Measurements from ENCODE around the gene FAM98C.

The FAM98C gene

DNA sequence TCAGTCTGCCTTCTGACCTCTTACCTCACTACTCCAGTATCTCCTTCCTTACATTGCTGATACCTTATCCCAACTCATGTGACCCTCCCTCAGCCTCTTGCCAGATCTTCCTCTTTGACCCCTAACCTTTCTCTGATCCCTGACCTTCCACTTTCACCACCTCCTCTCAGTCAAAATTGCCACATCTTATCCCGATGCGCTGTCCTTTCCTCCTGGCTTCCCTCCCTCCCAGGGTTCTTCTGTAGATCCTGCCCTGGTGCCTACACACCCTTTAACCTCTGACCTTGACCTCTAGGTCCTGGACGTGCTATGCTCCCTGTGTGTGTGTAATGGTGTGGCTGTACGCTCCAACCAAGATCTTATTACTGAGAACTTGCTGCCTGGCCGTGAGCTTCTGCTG is 54.3 kb downstream of the FAM98C start:
- Histone ChIP-seq H3K27ac (no peak overlapping the region), H2AFZ (ENCODE audit: low read depth) (no peak overlapping the region)
- TF ChIP-seq, protein P1, sequence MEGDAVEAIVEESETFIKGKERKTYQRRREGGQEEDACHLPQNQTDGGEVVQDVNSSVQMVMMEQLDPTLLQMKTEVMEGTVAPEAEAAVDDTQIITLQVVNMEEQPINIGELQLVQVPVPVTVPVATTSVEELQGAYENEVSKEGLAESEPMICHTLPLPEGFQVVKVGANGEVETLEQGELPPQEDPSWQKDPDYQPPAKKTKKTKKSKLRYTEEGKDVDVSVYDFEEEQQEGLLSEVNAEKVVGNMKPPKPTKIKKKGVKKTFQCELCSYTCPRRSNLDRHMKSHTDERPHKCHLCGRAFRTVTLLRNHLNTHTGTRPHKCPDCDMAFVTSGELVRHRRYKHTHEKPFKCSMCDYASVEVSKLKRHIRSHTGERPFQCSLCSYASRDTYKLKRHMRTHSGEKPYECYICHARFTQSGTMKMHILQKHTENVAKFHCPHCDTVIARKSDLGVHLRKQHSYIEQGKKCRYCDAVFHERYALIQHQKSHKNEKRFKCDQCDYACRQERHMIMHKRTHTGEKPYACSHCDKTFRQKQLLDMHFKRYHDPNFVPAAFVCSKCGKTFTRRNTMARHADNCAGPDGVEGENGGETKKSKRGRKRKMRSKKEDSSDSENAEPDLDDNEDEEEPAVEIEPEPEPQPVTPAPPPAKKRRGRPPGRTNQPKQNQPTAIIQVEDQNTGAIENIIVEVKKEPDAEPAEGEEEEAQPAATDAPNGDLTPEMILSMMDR (conservative IDR thresholded peaks at IDR 0.05; ENCODE audit: low read depth, low read length), result no peak

DNA sequence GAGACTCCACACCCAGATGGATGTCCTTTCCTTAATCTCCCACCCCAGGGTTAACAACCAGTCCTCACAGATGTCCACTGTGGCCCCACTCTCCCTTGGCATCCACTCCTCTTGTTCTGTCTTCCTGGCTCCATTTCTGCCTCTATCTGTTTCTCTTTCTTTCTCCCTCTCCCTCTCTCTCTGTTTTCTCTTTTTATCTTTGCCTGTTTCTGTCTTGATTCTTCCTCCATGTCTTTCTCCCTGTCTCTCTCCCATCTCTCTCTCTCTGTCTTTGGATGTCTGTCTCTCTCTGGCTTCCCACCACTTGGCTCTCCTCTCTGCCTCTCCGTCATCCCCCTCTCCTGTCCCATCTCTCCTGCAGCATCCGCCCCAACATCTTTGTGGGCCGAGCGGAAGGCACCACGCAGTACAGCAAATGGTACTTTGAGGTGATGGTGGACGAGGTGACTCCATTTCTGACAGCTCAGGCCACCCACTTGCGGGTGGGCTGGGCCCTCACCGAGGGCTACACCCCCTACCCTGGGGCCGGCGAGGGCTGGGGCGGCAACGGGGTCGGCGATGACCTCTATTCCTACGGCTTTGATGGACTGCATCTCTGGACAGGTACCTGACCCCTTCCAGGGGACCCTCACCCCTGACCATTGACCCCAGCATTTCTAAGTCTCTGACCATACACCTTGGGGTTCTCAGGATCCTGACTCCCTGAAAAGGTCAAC is 55.0 kb downstream of the FAM98C start:
- H3K9ac ChIP-seq, result no peak overlapping the region
- no peak overlapping the region for H3K4me2 ChIP-seq
- H3K4me3 ChIP-seq (IDR thresholded peaks at IDR 0.05; ENCODE audit: insufficient read depth, low read depth, low read length), result no peak overlapping the region
- H2AFZ ChIP-seq (ENCODE audit: low read depth), result no peak overlapping the region
- no peaks in the 10 kb centered on the region for H3K36me3 ChIP-seq (ENCODE audit: insufficient read depth)
- H3K79me2 ChIP-seq (ENCODE audit: insufficient read depth, low read depth), result no peaks in the 10 kb centered on the region
- TF ChIP-seq, protein P1 (conservative IDR thresholded peaks at IDR 0.05; ENCODE audit: low read depth, low read length), result no peak
- H4K20me1 ChIP-seq (ENCODE audit: insufficient read depth), result no peaks in the 10 kb centered on the region
- peaks cover 25% of the 10 kb centered on the region for H3K27me3 ChIP-seq (ENCODE audit: insufficient read depth, low read depth)
- no peaks in the 10 kb centered on the region for H3K4me1 ChIP-seq (ENCODE audit: low read depth, poor library complexity, severe bottlenecking)
- H3K27ac ChIP-seq, result no peak overlapping the region

More for the DNA sequence above, 54.3 kb downstream of the FAM98C start:
- Histone ChIP-seq H3K9ac (no peak overlapping the region), H4K20me1 (ENCODE audit: insufficient read depth) (no peaks in the 10 kb centered on the region), H3K4me2 (no peak overlapping the region), H3K4me3 (IDR thresholded peaks at IDR 0.05; ENCODE audit: insufficient read depth, low read depth, low read length) (no peak overlapping the region), H3K36me3 (ENCODE audit: insufficient read depth) (no peaks in the 10 kb centered on the region), H3K4me1 (ENCODE audit: low read depth, poor library complexity, severe bottlenecking) (no peaks in the 10 kb centered on the region), H3K27me3 (ENCODE audit: insufficient read depth, low read depth) (peaks cover 24% of the 10 kb centered on the region), H3K79me2 (ENCODE audit: insufficient read depth, low read depth) (no peaks in the 10 kb centered on the region)
